Measurements from ENCODE around the gene CPED1.

The CPED1 gene

GRCh38 chr7:120973849-120974248, 14.7 kb upstream of the CPED1 start:
- Histone ChIP-seq H3K27ac (ENCODE audit: low read depth, low read length, poor library complexity, severe bottlenecking) (no peak overlapping the region), H3K4me3 (ENCODE audit: low read depth, low read length, poor library complexity, severe bottlenecking) (no peak overlapping the region), H3K9me3 (ENCODE audit: low read length) (no peaks in the 10 kb centered on the region), H3K36me3 (ENCODE audit: insufficient read depth, low read length) (peaks cover 79% of the 10 kb centered on the region), H3K9ac (ENCODE audit: low read length) (no peak overlapping the region), H3K79me2 (ENCODE audit: insufficient read depth, low read length) (no peaks in the 10 kb centered on the region), H3K4me1 (ENCODE audit: insufficient read depth, low read length, severe bottlenecking) (no peaks in the 10 kb centered on the region), H4K20me1 (ENCODE audit: insufficient read depth, low read length) (no peaks in the 10 kb centered on the region), H2AFZ (ENCODE audit: low read length) (no peak overlapping the region), H3K9me2 (ENCODE audit: low read depth, low read length) (no peaks in the 10 kb centered on the region), H3K27me3 (ENCODE audit: insufficient read depth, low read length) (no peaks in the 10 kb centered on the region), H3F3A (ENCODE audit: insufficient read depth, low read length) (0 out of 2 replicates have a peak, but pooled peaks cover under 1% of the 10 kb centered on the region), H3K4me2 (ENCODE audit: low read length) (no peak overlapping the region)
- TF ChIP-seq, protein P1, sequence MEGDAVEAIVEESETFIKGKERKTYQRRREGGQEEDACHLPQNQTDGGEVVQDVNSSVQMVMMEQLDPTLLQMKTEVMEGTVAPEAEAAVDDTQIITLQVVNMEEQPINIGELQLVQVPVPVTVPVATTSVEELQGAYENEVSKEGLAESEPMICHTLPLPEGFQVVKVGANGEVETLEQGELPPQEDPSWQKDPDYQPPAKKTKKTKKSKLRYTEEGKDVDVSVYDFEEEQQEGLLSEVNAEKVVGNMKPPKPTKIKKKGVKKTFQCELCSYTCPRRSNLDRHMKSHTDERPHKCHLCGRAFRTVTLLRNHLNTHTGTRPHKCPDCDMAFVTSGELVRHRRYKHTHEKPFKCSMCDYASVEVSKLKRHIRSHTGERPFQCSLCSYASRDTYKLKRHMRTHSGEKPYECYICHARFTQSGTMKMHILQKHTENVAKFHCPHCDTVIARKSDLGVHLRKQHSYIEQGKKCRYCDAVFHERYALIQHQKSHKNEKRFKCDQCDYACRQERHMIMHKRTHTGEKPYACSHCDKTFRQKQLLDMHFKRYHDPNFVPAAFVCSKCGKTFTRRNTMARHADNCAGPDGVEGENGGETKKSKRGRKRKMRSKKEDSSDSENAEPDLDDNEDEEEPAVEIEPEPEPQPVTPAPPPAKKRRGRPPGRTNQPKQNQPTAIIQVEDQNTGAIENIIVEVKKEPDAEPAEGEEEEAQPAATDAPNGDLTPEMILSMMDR (IDR thresholded peaks at IDR 0.05; ENCODE audit: low read length): no peak
- no peak for TF ChIP-seq EZH2 (IDR thresholded peaks at IDR 0.05; ENCODE audit: borderline replicate concordance, low read length)

GRCh38 chr7:120979765-120980499, 8.6 kb upstream of the CPED1 start:
- no peak overlapping the region for H3K27ac ChIP-seq (ENCODE audit: low read depth, low read length, poor library complexity, severe bottlenecking)
- no peaks in the 10 kb centered on the region for H3K9me3 ChIP-seq (ENCODE audit: low read length)
- H4K20me1 ChIP-seq (ENCODE audit: insufficient read depth, low read length): no peaks in the 10 kb centered on the region
- no peak overlapping the region for H3K4me3 ChIP-seq (ENCODE audit: low read depth, low read length, poor library complexity, severe bottlenecking)
- H3K79me2 ChIP-seq (ENCODE audit: insufficient read depth, low read length): no peaks in the 10 kb centered on the region
- H3K9ac ChIP-seq (ENCODE audit: low read length): no peak overlapping the region
- H3K27me3 ChIP-seq (ENCODE audit: insufficient read depth, low read length): no peaks in the 10 kb centered on the region
- 0 out of 2 replicates have a peak, but pooled peaks cover 3% of the 10 kb centered on the region for H3F3A ChIP-seq (ENCODE audit: insufficient read depth, low read length)
- no peak for TF ChIP-seq EZH2 (IDR thresholded peaks at IDR 0.05; ENCODE audit: borderline replicate concordance, low read length)
- TF ChIP-seq, protein P1 (IDR thresholded peaks at IDR 0.05; ENCODE audit: low read length): no peak
- H3K4me2 ChIP-seq (ENCODE audit: low read length): no peak overlapping the region
- no peaks in the 10 kb centered on the region for H3K4me1 ChIP-seq (ENCODE audit: insufficient read depth, low read length, severe bottlenecking)
- H3K9me2 ChIP-seq (ENCODE audit: low read depth, low read length): no peaks in the 10 kb centered on the region
- H2AFZ ChIP-seq (ENCODE audit: low read length): no peak overlapping the region
- H3K36me3 ChIP-seq (ENCODE audit: insufficient read depth, low read length): peaks cover 20% of the 10 kb centered on the region

- Histone ChIP-seq H2AFZ (ENCODE audit: low read length) (no peak overlapping the region), H3K9me2 (ENCODE audit: low read depth, low read length) (no peaks in the 10 kb centered on the region), H3K4me2 (ENCODE audit: low read length) (no peak overlapping the region), H3F3A (ENCODE audit: insufficient read depth, low read length) (0 out of 2 replicates have a peak, but pooled peaks cover 3% of the 10 kb centered on the region), H3K4me3 (ENCODE audit: low read depth, low read length, poor library complexity, severe bottlenecking) (no peak overlapping the region), H3K9me3 (ENCODE audit: low read length) (no peaks in the 10 kb centered on the region), H4K20me1 (ENCODE audit: insufficient read depth, low read length) (no peaks in the 10 kb centered on the region), H3K36me3 (ENCODE audit: insufficient read depth, low read length) (peaks cover 10% of the 10 kb centered on the region), H3K4me1 (ENCODE audit: insufficient read depth, low read length, severe bottlenecking) (no peaks in the 10 kb centered on the region), H3K9ac (ENCODE audit: low read length) (no peak overlapping the region), H3K27me3 (ENCODE audit: insufficient read depth, low read length) (no peaks in the 10 kb centered on the region), H3K79me2 (ENCODE audit: insufficient read depth, low read length) (no peaks in the 10 kb centered on the region), H3K27ac (ENCODE audit: low read depth, low read length, poor library complexity, severe bottlenecking) (no peak overlapping the region)
- TF ChIP-seq, protein P1 (IDR thresholded peaks at IDR 0.05; ENCODE audit: low read length): no peak
- no peak for TF ChIP-seq EZH2 (IDR thresholded peaks at IDR 0.05; ENCODE audit: borderline replicate concordance, low read length)
These were observed 7.4 kb upstream of the CPED1 start for GRCh38 chr7:120981117-120981516.

Measured in OCI-LY1 (cell line).